ENCODE results near the gene ZNRF1. TPM values are rescaled to one million over a fixed set of nuclear protein-coding genes. Genes with fewer than 3 reads are reported as not detected.

ZNRF1 gene
- total and polyA plus RNA-seq, 2 of the 8 experiments (the other 6 are each of a cell fraction or from before 2014, with no cell fraction given) = 33.5 to 52.9 TPM

- no peak overlapping the region for H3K4ac ChIP-seq (replicated peaks; ENCODE audit: insufficient read length, low read depth, low read length)
- no peaks in the 10 kb centered on the region for H3K36me3 ChIP-seq (ENCODE audit: control insufficient read depth in 2 of 4, insufficient read depth in 4 of 4, low read length in 3 of 4)
- no peak overlapping the region for H4K91ac ChIP-seq (replicated peaks; ENCODE audit: insufficient read length, low read length)
- peak overlapping the region in 3 of 4 experiments; percentile 48 to 94 (median 69); a peak in 5 of 7 replicates for H3K9ac ChIP-seq (replicated peaks in 1 of 4; ENCODE audit: extremely low read depth in 1 of 4, low read depth in 3 of 4, low read length in 3 of 4)
- TF ChIP-seq YY1 (IDR thresholded peaks at IDR 0.05; ENCODE audit: low read depth, low read length) (no peak), RBBP5 (IDR thresholded peaks at IDR 0.05; ENCODE audit: borderline replicate concordance, low read depth, low read length) (0 out of 2 replicates have a peak, but pooled peaks have one; percentile 35), KDM4A (IDR thresholded peaks at IDR 0.05; ENCODE audit: low read depth, low read length, severe bottlenecking) (peak; percentile 42), RFX5 (IDR thresholded peaks at IDR 0.05; ENCODE audit: borderline replicate concordance, low read depth, low read length) (no peak), POLR2A (IDR thresholded peaks at IDR 0.05; ENCODE audit: control extremely low read depth in 1 of 2, low read depth in 2 of 2, low read length in 2 of 2) (peak in 1 of 2 experiments; percentile 15; a peak in 1 of 3 replicates)
- H2BK20ac ChIP-seq (ENCODE audit: low read length) = no peak overlapping the region
- H2BK15ac ChIP-seq (ENCODE audit: low read length) = no peak overlapping the region
- no peak overlapping the region for H2BK5ac ChIP-seq (ENCODE audit: low read depth, low read length)
- no peak overlapping the region for H3K23ac ChIP-seq (ENCODE audit: insufficient read length)
- no peak overlapping the region for H4K5ac ChIP-seq (ENCODE audit: insufficient read length, low read depth, low read length)
- no peak overlapping the region for H2AFZ ChIP-seq (ENCODE audit: low read length)
- H3K4me1 ChIP-seq (replicated peaks in 1 of 4; ENCODE audit: control insufficient read depth in 3 of 4, insufficient read depth in 4 of 4, low read length in 3 of 4) = peaks cover 2 to 15% (median 12%) of the 10 kb centered on the region in 4 experiments; a peak in 6 of 7 replicates
- H3K4me3 ChIP-seq (ENCODE audit: extremely low read depth in 1 of 4, insufficient read depth in 2 of 4, low read depth in 3 of 4, low read length in 4 of 4) = peak overlapping the region; percentile 56 to 90 (median 70)
- no peak overlapping the region for H3K56ac ChIP-seq (replicated peaks; ENCODE audit: insufficient read length, low read depth, low read length)
- no peaks in the 10 kb centered on the region; a peak in 1 of 7 replicates for H3K27me3 ChIP-seq (replicated peaks in 1 of 4; ENCODE audit: control insufficient read depth in 3 of 4, extremely low read depth in 1 of 4, insufficient read depth in 3 of 4, low read length in 3 of 4)
- H3K27ac ChIP-seq (ENCODE audit: low read depth, low read length) = peak overlapping the region; percentile 67; the same call in 1 of the 2 replicates
- ChIA-PET CTCF (ENCODE audit: partially characterized antibody) (interaction anchor here (1.3 to 9.3 kb wide), 4 partner anchors 12 to 116 kb away, joined by 7 to 171 read pairs (median 22); partner anchors contain the start of genes LDHD and WDR59), POLR2A (ENCODE audit: partially characterized antibody) (interaction anchor here (1.5 to 7.8 kb wide), 2 partner anchors 14 to 111 kb away, joined by 3 to 62 read pairs; partner anchors contain the start of gene WDR59)
- H3K79me1 ChIP-seq (ENCODE audit: low read depth, low read length) = peaks cover 9% of the 10 kb centered on the region
- H2BK120ac ChIP-seq (replicated peaks; ENCODE audit: low read depth, low read length) = no peak overlapping the region
- H3K79me2 ChIP-seq (ENCODE audit: control insufficient read depth in 1 of 2, insufficient read depth in 2 of 2, low read length in 2 of 2) = peaks cover 29 to 45% of the 10 kb centered on the region in 2 experiments
- no peak overlapping the region for H2BK12ac ChIP-seq (ENCODE audit: low read depth, low read length)
- FAIRE-seq (no peak), DNase-seq (ENCODE audit: low read depth in 1 of 2, low spot score in 2 of 2) (no peak)
- no peak overlapping the region for H2AK5ac ChIP-seq (ENCODE audit: low read depth, low read length)
- H3K4me2 ChIP-seq (ENCODE audit: insufficient read depth in 1 of 2, low read depth in 2 of 2, low read length in 2 of 2) = peak overlapping the region; percentile 84
- H3K23me2 ChIP-seq (ENCODE audit: low read depth, low read length) = peaks cover 9% of the 10 kb centered on the region
- H3K18ac ChIP-seq (ENCODE audit: extremely low read depth, low read length) = no peak overlapping the region; the same call in 1 of the 2 replicates
- H4K20me1 ChIP-seq (replicated peaks in 1 of 2; ENCODE audit: control insufficient read depth in 1 of 2, insufficient read depth in 2 of 2, low read length in 2 of 2) = peaks cover 20 to 26% of the 10 kb centered on the region in 2 experiments
- no peak overlapping the region for H3K14ac ChIP-seq (ENCODE audit: insufficient read length)
- no peaks in the 10 kb centered on the region for H3K9me3 ChIP-seq (ENCODE audit: insufficient read depth in 2 of 2, low read depth in 1 of 2, low read length in 1 of 2)
- no CpG with 5 or more reads among the region's 44 CpGs for WGBS, 2 experiments (ENCODE audit: extremely low coverage in 1 of 2, insufficient coverage in 1 of 2, insufficient read length in 1 of 2, insufficient replicate concordance in 2 of 2, low coverage in 1 of 2, low lambda C conversion rate in 2 of 2, missing lambda C conversion rate in 1 of 2)
- H4K8ac ChIP-seq (ENCODE audit: extremely low read depth, insufficient read depth, low read length) = no peak overlapping the region
Observed at GRCh38 chr16:74999219-74999608, 390 bp downstream of the ZNRF1 start.

Measured in H1 (cell line).